Measurements from ENCODE around the gene NAT8L.
A peak's percentile ranks its signal among the peaks of the same experiment; 100 is the strongest.

Gene NAT8L

DNA sequence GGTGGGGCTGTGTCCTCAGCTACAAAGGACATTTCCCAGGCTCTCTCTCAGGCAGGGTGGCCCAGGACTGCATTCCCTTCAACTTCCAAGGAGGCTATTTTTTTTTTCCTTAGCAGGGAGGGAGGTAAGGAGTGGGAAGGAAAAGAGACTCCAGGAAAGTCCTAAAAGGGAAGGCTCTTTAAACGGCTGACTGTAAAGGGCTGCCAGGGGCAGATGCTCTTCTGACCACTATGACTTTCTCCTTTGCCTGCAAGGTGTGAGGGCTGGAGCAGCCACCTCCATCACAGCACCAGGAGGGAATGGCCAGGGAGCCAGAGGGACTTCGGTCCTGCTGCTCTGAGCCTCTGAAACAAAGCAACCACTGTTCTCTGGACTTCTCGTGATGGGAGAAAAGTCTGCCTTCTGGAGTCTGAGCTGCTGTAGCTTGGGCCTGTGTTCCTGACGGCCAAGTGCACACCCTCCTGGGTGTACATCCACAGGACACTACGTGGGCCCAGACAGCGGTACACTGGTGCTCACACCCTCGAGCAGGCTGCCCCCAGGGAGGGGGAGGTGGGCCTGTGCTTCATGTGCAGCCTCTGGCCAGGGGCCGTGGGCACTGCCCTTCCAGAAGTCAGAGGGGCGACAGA is 17.9 kb downstream of the NAT8L start:
- peak; percentile 39 for DNase-seq

GRCh38 chr4:2077537-2078460 is 18.7 kb downstream of the NAT8L start:
- peak; percentile 43 for DNase-seq

- peak; percentile 8 for DNase-seq
Measured at GRCh38 chr4:2078584-2078983, 19.5 kb downstream of the NAT8L start.

DNA sequence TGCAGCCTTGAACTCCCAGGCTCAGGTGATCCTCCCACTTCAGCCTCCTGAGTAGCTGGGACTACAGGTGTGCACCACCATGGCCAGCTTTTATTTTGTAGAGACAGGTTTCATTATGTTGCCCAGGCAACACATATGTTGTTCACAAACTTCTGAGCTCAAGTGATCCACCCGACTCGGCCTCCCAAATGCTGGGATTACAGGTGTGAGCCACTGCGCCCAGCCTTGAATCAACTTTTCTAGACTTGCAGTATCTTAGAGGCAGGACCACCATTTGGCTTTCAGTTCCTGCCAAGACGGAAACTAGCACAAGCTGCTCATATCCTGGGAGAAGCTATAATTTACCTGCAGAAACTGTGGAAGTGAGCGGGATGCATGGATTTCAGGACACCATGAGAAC is 19.9 kb downstream of the NAT8L start:
- DNase-seq, result peak; percentile 13

- peak; percentile 36 for DNase-seq
Measured at GRCh38 chr4:2079926-2080325, 20.8 kb downstream of the NAT8L start.

DNA sequence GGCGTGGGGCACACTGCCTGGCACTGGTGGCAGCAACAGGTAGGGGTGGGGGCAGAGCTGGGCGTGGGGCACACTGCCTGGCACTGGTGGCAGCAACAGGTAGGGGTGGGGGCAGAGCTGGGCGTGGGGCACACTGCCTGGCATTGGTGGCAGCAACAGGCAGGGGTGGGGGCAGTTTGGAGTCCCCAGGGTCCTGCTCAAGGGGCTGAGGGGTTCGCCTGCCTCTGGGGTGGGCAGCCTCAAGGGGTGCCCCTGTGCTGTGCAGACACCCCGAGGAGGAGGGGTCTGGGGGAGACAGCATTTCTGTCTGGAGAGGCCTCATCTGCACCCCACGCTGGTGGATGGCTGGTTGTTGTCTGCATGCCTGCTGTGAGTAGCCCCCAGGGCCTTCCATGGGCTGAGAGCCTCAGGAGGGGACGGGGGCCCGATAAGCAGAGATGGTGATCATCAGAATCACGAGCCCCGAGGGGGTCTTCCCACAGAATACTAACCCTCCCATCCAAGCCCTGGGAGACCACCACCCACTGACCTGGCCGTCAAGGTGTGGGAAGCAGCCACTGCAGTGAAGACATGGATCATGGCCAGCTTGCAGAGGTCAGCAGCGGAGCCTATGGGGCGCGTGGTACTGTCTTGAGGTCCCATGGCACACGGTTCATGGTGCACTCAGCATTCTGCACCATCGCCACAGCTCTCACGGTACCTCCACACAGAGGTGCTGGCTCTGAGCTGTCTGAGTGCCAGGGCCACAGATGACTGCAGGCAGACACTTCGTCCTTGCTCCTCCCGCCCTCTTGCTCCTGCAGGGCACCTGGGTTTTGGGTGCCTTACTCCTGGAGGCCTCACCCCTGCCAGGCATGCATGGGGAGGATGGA is 21.5 kb downstream of the NAT8L start:
- peak; percentile 58 for DNase-seq

- peak; percentile 45 for DNase-seq
Measured at GRCh38 chr4:2081540-2081939, 22.4 kb downstream of the NAT8L start.

DNA sequence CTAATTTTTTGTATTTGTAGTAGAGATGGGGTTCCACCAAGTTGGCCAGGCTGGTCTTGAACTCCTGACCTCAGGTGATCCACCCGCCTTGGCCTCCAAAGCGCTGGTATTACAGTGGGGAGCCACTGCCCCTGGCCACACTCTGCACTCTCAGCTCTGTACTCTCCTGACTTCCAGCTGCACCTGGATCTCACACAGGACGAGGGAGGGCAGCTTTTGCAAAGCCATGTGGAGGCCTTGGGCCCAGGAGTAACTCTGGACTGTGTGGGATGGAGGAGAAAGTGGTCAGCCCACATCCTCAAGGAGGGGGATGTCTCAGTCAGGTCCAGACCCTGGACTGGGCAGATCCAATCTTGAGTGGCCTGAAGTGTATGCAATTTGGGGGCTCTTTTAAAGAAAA is 23.0 kb downstream of the NAT8L start:
- DNase-seq, result peak; percentile 53

- peak; percentile 9 for DNase-seq
Measured at GRCh38 chr4:2082627-2083026, 23.5 kb downstream of the NAT8L start.

DNA sequence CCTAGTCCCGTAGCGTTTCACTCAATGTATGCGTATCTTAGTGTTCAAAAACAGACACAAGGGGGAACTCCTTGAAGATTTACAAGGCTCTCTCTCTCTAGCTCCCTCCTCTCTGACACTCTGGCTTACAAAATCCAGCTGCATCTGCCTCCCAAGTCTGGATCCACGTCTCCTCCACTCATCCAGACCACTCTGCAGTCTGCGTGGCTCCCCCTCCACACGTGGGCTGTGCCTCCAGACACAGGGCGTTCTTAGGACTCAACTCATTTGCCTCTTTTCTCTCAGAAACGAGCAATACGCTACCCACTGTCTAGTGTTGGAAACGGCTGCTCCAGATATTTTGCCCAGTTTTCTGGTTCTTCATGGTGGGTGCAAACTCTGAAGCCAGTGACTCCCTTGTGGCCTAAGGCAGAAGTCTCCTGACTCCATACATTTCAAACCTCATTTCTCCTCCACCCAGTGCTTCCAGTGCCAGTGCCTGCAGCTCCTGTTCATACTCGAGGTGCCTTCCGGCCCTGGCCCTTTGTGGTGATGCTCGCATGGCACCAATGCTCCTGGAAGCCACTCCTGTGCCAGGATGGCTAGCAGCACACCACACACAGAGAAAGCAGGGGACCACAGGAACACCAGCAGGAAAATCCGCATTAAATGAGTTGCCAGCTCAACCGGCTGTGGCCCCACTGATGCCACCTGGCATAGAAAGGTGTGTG is 24.1 kb downstream of the NAT8L start:
- peak; percentile 17 for DNase-seq

- no peak for DNase-seq
Measured at GRCh38 chr4:2083826-2084160, 24.7 kb downstream of the NAT8L start.

GRCh38 chr4:2084316-2084715 is 25.2 kb downstream of the NAT8L start:
- DNase-seq, result no peak

- DNase-seq, result no peak
Measured at GRCh38 chr4:2085496-2085901, 26.4 kb downstream of the NAT8L start.

DNA sequence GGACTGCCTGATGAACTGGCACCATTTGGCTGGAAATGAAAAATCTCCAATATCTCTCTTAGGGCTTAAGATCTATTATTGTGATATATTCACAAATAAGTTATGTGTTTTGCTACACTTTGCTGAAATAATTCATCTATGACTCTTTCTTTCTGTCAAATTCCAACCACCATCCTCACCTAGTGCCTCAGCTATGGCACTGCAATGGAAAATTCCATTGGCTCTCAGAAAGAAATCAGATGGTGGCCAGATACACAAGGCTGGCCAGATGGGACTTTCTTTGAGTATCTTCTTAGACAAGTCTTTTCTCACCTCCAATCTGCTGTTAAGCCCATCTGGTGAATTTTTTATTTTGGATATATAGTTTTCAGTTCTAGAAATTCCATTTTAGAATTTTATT is 28.0 kb downstream of the NAT8L start:
- DNase-seq, result no peak

DNA sequence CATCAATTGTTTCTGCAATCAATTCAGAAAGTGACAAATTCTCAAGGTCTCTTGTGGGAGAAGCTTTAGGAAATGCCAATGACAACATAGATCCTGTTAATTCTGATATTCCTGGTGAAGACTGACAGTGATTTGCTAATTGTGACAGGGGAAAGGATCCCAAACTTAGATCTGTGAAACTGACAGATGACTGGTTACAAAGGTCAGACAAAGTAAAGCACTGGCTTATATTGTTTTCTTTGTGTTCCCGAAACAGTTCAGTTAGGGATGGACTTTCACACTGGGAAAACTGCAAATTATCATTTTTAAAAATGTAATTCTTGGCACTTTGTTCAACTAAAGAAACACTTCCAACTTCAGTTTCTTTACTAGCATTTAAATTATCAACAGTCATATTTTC is 30.1 kb downstream of the NAT8L start:
- no peak for DNase-seq

DNA sequence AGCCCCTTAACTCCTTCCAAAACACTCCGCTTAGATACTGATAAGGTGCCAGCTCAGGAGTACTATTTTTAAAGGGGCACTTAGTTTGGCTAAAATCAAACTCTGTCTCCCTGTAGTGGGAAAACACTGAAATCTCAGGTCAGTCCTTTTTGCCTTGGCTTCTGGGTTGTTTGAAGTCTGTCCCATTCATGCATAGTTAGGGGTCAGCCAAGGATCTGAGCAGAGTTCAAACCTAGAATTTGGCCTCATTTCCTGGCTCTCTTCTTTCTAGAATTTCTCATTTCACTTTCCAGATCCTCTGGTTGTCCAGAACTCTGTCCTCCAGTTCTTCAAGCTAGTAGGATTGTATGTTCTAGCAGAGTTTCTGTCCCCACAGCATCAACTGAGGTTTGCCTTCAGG is 31.5 kb downstream of the NAT8L start:
- no peak for DNase-seq

DNA sequence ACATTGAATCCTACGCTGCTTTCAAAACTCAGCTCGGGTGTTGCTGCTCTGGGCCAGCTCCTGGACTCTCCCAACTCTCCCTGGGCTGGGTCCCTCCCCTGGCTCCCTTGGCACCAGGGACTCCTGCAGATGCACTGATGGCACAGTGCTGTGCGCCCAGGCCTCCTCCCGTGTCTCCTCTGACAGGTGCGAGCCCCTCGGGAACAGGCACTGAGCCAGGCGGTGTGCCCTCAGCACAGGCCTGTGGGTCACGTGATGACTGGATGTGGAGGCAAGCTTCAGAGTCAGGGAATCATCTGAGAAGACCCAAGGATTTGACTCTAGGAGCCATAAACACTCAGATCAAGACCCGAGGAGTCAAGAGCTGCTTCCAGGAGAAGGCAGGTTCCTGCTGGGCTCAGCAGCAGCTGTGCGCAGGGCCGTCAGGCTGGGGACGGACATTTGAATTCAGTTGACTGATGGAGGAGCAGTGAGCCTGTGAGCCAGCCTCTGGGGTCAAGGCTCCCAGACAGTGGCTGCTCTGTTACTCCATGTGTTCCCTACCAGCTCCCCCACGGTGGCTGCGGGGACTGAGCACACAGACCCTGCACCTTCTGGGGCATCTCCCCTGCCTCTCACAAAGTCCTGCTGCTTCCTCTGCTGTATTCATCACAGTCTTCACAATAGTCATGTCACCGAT is 33.0 kb downstream of the NAT8L start:
- no peak for DNase-seq

GRCh38 chr4:2092669-2093053 is 33.5 kb downstream of the NAT8L start:
- no peak for DNase-seq

DNA sequence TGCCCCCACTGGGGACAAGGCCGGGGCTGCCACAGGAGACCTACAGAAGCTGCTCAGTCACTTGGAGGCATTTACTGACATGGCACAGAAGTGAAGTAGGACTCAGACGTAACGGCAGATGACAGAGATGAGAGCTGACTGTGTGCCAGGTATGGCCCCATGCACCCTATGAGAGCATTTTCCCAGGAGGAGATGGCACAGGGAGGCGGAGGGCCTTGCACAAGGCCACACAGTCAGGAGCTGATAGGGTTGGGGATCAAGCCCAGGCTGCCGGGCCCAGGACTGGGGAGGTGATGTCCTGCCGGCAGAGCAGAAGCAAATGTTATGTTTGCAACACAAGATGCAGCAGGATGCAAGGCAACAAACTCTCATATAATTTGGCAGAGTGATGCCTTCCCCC is 34.1 kb downstream of the NAT8L start:
- no peak for DNase-seq

DNA sequence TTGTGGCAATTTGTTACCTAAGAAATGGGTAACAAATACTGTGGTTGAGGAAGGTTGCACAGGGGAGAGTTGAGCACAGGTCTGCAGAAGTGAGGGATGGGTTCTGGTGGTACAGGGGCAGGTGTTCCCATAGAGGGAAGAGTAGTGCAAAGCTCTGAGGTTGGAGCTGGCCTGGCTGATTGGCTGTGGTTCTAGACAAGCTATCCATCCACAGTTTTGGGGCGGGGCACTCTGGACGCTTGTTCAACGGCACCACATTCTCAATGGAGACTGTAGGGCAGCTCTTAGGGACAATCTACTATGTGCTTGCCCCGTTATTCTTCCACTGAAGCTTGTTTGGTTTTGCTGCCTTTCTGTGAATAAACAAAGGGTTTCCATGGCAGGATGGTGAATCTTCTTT is 35.4 kb downstream of the NAT8L start:
- no peak for DNase-seq

GRCh38 chr4:2095236-2096072 is 36.3 kb downstream of the NAT8L start:
- no peak for DNase-seq
